GM12878 (cell line): Measurements from ENCODE around the gene GLE1. TPM values are rescaled to one million over a fixed set of nuclear protein-coding genes. Genes with fewer than 3 reads are reported as not detected.

Experiments used
- ATAC-seq: fragments of 200-7000 bp; cut with Tn5 transposase; 3 replicates; pipeline ENCODE4 v1.9.1; 2020; ENCODE audit warnings: mild to moderate bottlenecking, moderate library complexity
- BruUV-seq: library from RNA; stranded (reverse); fragments of 400-500 nt; replicated peaks from 2 replicates; lab custom pipeline; 2021; lab: Mats Ljungman, UMichigan
- CTCF ChIA-PET: fragments of 300-600 bp; sonication (Branson Sonifier 250); formaldehyde crosslinking; extraction: SDS; loops from one replicate; lab custom pipeline; 2021; ENCODE audit warnings: inconsistent platforms; lab: Yijun Ruan, JAX
- POLR2A ChIA-PET: fragments of 350-600 bp; formaldehyde crosslinking; extraction: SDS; loops from one replicate; lab custom pipeline; 2021; ENCODE audit warnings: inconsistent platforms; lab: Charles Lee
- RAD21 ChIA-PET: fragments of 300-600 bp; sonication (Branson Sonifier 250); formaldehyde crosslinking; loops from one replicate; lab custom pipeline; 2023; ENCODE audit warnings: antibody characterized with exemption; ENCODE audit not compliant: unreplicated experiment; lab: Charles Lee
- SMC1A ChIA-PET: fragments of 300-600 bp; sonication (Branson Sonifier 250); formaldehyde crosslinking; loops from one replicate; lab custom pipeline; 2023; ENCODE audit not compliant: unreplicated experiment, uncharacterized antibody; lab: Charles Lee
- DNase-seq: peaks from one replicate; pipeline ENCODE4 v3.0.0-alpha.2; 2011; ENCODE audit warnings: low read depth, low spot score
- FAIRE-seq: peaks from 3 replicates; lab custom pipeline; 2011; peaks lifted over from hg19 to GRCh38; lab: Jason Lieb, UNC
- H2AFZ ChIP-seq: 2 replicates; pipeline ENCODE4 v1.6.0; 2011; ENCODE audit warnings: low read depth, low read length, control low read depth; ENCODE audit not compliant: control insufficient read depth
- H3K27ac ChIP-seq: 2 replicates; pipeline ENCODE4 v1.5.1; 2011; ENCODE audit warnings: control low read depth; ENCODE audit not compliant: control insufficient read depth, insufficient read depth
- H3K27me3 ChIP-seq, 2 experiments: replicated peaks in 1 of 2; 2 replicates each; pipeline versions ENCODE4 v1.6.0 to v1.6.1; 2011; ENCODE audit warnings: low read length in 1 of 2; ENCODE audit not compliant: control insufficient read depth in 2 of 2, insufficient read depth in 2 of 2
- H3K36me3 ChIP-seq, 2 experiments: 2 replicates each; pipeline ENCODE4 v1.5.1; 2011; ENCODE audit warnings: low read length in 1 of 2; ENCODE audit not compliant: control insufficient read depth in 2 of 2, insufficient read depth in 2 of 2
- H3K4me1 ChIP-seq: 2 replicates; pipeline ENCODE4 v1.6.1; 2011; ENCODE audit warnings: mild to moderate bottlenecking, low read length, moderate library complexity, mixed read lengths; ENCODE audit not compliant: control insufficient read depth, insufficient read depth
- H3K4me2 ChIP-seq: 2 replicates; pipeline ENCODE4 v1.6.0; 2011; ENCODE audit warnings: control low read depth; ENCODE audit not compliant: control insufficient read depth, insufficient read depth
- H3K4me3 ChIP-seq: fragments of 200-600 bp; sonication (generic); 2 replicates; pipeline ENCODE4 v1.5.1; 2016
- H3K79me2 ChIP-seq: 2 replicates; pipeline ENCODE4 v1.6.0; 2011; ENCODE audit warnings: low read length; ENCODE audit not compliant: control insufficient read depth, insufficient read depth
- H3K9ac ChIP-seq: 2 replicates; pipeline ENCODE4 v1.8.0; 2011; ENCODE audit warnings: low read length, control low read depth, mixed read lengths; ENCODE audit not compliant: control insufficient read depth, insufficient read depth
- H3K9me3 ChIP-seq: replicated peaks from 3 replicates; pipeline ENCODE4 v1.5.1; 2011; ENCODE audit warnings: mild to moderate bottlenecking, low read length; ENCODE audit not compliant: control insufficient read depth, insufficient read depth
- H4K20me1 ChIP-seq: 2 replicates; pipeline ENCODE4 v1.6.0; 2011; ENCODE audit not compliant: control insufficient read depth, insufficient read depth
- ATF7 ChIP-seq: fragments of 450-650 bp; IDR thresholded peaks from 2 replicates; pipeline ENCODE4 v1.6.1; 2016; ENCODE audit warnings: low read depth, mild to moderate bottlenecking
- CBFB ChIP-seq: IDR thresholded peaks from 2 replicates; pipeline ENCODE4 v1.6.1; 2016; ENCODE audit warnings: antibody characterized with exemption, low read depth
- DPF2 ChIP-seq: fragments of 450-650 bp; IDR thresholded peaks from 2 replicates; pipeline ENCODE4 v1.6.1; 2017; ENCODE audit warnings: mild to moderate bottlenecking
- EP300 ChIP-seq, 2 experiments: fragments of 150-350 bp in 1 of 2; IDR thresholded peaks; 2 replicates each; pipeline ENCODE4 v1.6.1; 2011 to 2012; ENCODE audit warnings: low read depth in 2 of 2, low read length in 2 of 2, borderline replicate concordance in 1 of 2, improper control_type of control experiment in 1 of 2, inconsistent platforms in 1 of 2; ENCODE audit not compliant: control insufficient read depth in 1 of 2
- FOS ChIP-seq: IDR thresholded peaks from 3 replicates; pipeline ENCODE4 v1.6.1; 2011; ENCODE audit warnings: borderline replicate concordance; ENCODE audit not compliant: insufficient read length; ENCODE audit errors: extremely low read depth
- HDAC2 ChIP-seq: fragments of 200-600 bp; sonication (generic); IDR thresholded peaks from 2 replicates; pipeline ENCODE4 v1.6.1; 2017
- IKZF1 ChIP-seq: fragments of 450-650 bp; conservative IDR thresholded peaks from 2 replicates; pipeline ENCODE4 v1.6.1; 2017; ENCODE audit warnings: antibody characterized with exemption, mild to moderate bottlenecking
- IKZF2 ChIP-seq, 2 experiments: fragments of 450-650 bp; IDR thresholded peaks; 2 replicates each; pipeline ENCODE4 v1.6.1; 2017; ENCODE audit warnings: mild to moderate bottlenecking in 2 of 2, moderate library complexity in 2 of 2
- MTA2 ChIP-seq: fragments of 450-650 bp; IDR thresholded peaks from 2 replicates; pipeline ENCODE4 v1.6.1; 2016; ENCODE audit warnings: low read depth, mild to moderate bottlenecking, moderate library complexity
- MXI1 ChIP-seq: fragments of 150-350 bp; IDR thresholded peaks from 2 replicates; pipeline ENCODE4 v1.6.1; 2011; ENCODE audit warnings: low read depth, mild to moderate bottlenecking, inconsistent platforms, low read length, improper control_type of control experiment
- NBN ChIP-seq: fragments of 450-650 bp; IDR thresholded peaks from 2 replicates; pipeline ENCODE4 v1.6.1; 2016
- NFIC ChIP-seq: IDR thresholded peaks from 2 replicates; pipeline ENCODE4 v1.6.1; 2012; ENCODE audit warnings: low read depth, mild to moderate bottlenecking, inconsistent platforms, low read length, moderate library complexity
- NFYA ChIP-seq: IDR thresholded peaks from 2 replicates; pipeline ENCODE4 v1.6.1; 2011; ENCODE audit warnings: low read depth, mild to moderate bottlenecking, low read length, improper control_type of control experiment, borderline replicate concordance
- PAX8 ChIP-seq: fragments of 450-650 bp; IDR thresholded peaks from 2 replicates; pipeline ENCODE4 v1.6.1; 2017; ENCODE audit warnings: mild to moderate bottlenecking, moderate library complexity
- POU2F2 ChIP-seq: IDR thresholded peaks from 3 replicates; pipeline ENCODE4 v1.6.1; 2011; ENCODE audit warnings: low read depth, mild to moderate bottlenecking, low read length, borderline replicate concordance
- STAT1 ChIP-seq: fragments of 450-650 bp; conservative IDR thresholded peaks from 2 replicates; pipeline ENCODE4 v1.6.1; 2014; ENCODE audit warnings: antibody characterized with exemption, mild to moderate bottlenecking
- TBL1XR1 ChIP-seq: IDR thresholded peaks from 2 replicates; pipeline ENCODE4 v1.6.1; 2012; ENCODE audit warnings: low read depth, low read length, improper control_type of control experiment
- YBX1 ChIP-seq: fragments of 450-650 bp; IDR thresholded peaks from 2 replicates; pipeline ENCODE4 v1.6.1; 2016; ENCODE audit warnings: antibody characterized with exemption
- YY1 ChIP-seq: IDR thresholded peaks from 2 replicates; pipeline ENCODE4 v1.6.1; 2011; ENCODE audit warnings: low read depth, mild to moderate bottlenecking, low read length
- WGBS: methylation state at CpG from one replicate; pipeline ENCODE4 v1.1.6; 2016; ENCODE audit warnings: low lambda C conversion rate; ENCODE audit not compliant: insufficient replicate concordance, insufficient coverage; ENCODE audit errors: missing lambda C conversion rate; 5-methylcytosine and 5-hydroxymethylcytosine counted together
- in situ Hi-C: fragments of 300-500 bp; cut with MboI; formaldehyde crosslinking; loops from 9 replicates; pipeline ENCODE4 v1.14.3; 2018; ENCODE audit warnings: mixed read lengths
- intact Hi-C: fragments of 100-400 bp; cut with micrococcal nuclease; formaldehyde crosslinking; loops from one replicate; pipeline ENCODE4 v1.14.2; 2022; ENCODE audit not compliant: unreplicated experiment
- polyA plus RNA-seq, 11 experiments: library from polyadenylated mRNA; depleted of rRNA in 4 of 11; unstranded in 6 of 11; stranded (reverse) in 5 of 11; fragments of >200 nt; fragmentation: Nextera tagmentation in 4 of 11; fragmentation: Illumina TruSeq in 1 of 11; extraction: Ambion mirVana in 4 of 11; extraction: Trizol in 1 of 11; gene quantifications; 1 replicate in 1 of 11; 2 replicates in 10 of 11; pipeline versions ENCODE4 v1.2.1 to v1.2.3, GENCODE V29; 2011 to 2016; ENCODE audit warnings: inconsistent platforms in 2 of 11, missing spikeins in 2 of 11, low read depth in 1 of 11
- total RNA-seq, 4 experiments: library from RNA; depleted of rRNA in 3 of 4; stranded (reverse); fragments of >200 nt in 3 of 4; fragmentation: Illumina TruSeq in 1 of 4; extraction: Trizol in 1 of 4; gene quantifications; 2 replicates each; pipeline versions ENCODE4 v1.2.1 to v1.2.3, GENCODE V29; 2013 to 2021
- TF ChIP-seq, protein P1 (sequence below): fragments of 450-650 bp; IDR thresholded peaks from 2 replicates; pipeline ENCODE4 v1.6.1; 2017; ENCODE audit warnings: mild to moderate bottlenecking

Gene GLE1
- total and polyA plus RNA-seq, 10 of the 15 experiments (the other 5 are each of a cell fraction or from before 2014, with no cell fraction given): 17.4 to 52.0 (median 37.7) TPM

DNA sequence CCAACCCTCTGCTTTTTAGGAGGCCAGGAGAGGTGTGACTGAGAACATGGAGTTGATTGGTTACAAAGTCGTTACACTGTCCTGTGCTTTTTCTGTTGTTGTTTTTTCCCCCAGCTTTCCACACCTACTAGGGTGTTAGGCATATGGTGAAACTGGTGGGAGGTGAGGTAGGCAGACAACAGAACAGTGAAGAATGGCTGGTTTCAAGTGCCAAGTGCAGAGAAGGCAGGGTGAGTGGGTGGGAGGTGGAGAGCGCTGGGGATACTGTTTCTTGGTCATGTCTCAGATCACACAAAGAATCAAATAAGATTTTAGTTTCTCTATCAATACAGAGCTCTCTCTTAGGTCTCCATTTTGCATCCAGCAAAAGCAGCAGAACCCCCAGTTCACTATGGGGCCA lies 45.7 kb downstream of the GLE1 start (continued):
- TF ChIP-seq STAT1 (no peak), IKZF1 (peak; percentile 67), YY1 (no peak), ATF7 (peak; percentile 67), MXI1 (0 out of 2 replicates have a peak, but pooled peaks have one; percentile 39), IKZF2 (IDR thresholded peaks at IDR 0.05) (peak; percentile 55 to 75; a peak in 2 of 4 replicates), MTA2 (peak; percentile 55; the same call in 1 of the 2 replicates), DPF2 (peak; percentile 31; the same call in 1 of the 2 replicates), NBN (0 out of 2 replicates have a peak, but pooled peaks have one; percentile 24)

DNA sequence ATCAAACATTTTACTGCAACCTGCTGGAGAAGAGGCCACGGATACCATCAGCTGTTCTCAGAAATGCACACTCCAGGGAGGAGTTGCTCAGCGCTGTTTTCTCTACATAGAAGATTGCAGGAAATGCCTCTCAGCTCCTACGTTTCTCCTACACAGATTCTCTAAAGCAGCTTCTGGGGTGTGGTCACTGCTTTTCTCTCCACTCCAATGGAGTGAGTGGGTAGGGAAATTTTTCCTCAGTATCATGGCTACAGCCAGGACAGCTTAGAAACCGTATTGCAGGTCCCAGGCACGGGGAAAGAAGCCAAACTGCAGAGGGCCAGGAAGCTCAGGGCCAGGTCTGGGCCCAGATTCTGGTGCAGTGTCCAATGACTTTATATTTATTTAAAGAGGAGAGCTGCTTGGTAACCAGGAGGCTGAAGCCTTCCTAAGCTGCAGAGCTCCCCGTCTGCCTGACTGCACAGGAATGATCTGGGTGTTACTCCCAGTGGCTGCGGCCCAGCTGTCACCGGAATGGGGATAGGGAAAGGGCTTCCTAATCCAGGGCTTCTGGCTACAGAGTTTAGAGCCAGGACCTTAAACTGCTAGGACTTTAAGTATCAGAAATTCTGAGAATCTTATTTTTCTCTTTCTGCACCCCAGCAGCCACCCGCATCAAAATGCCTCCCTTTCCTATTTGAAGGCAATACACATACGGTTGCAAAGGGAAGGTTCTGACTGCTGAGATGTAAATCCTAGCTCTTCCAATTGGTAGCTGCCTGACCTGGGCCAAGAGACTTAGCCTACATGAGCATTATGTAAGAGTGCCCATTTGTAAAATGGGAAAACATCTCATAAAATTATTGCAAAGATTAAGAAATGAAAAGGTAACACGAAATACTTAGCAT lies 46.5 kb downstream of the GLE1 start:
- no TSS peak for BruUV-seq
- H3K4me1 ChIP-seq: peaks cover 16% of the 10 kb centered on the region

More for the DNA sequence above, 46.5 kb downstream of the GLE1 start:
- Histone ChIP-seq H2AFZ (peak overlapping the region; percentile 91; the same call in 1 of the 2 replicates), H3K9ac (peak overlapping the region; percentile 72; the same call in 1 of the 2 replicates), H4K20me1 (no peaks in the 10 kb centered on the region), H3K4me3 (peak overlapping the region; percentile 72), H3K27me3 (no peaks in the 10 kb centered on the region), H3K36me3 (no peaks in the 10 kb centered on the region), H3K9me3 (no peaks in the 10 kb centered on the region), H3K79me2 (peaks cover 29% of the 10 kb centered on the region), H3K27ac (no peak overlapping the region), H3K4me2 (peak overlapping the region; percentile 84)
- TF ChIP-seq TBL1XR1 (no peak), EP300 (IDR thresholded peaks at IDR 0.05; ENCODE audit: borderline replicate concordance in 1 of 2, control insufficient read depth in 1 of 2, low read depth in 2 of 2, low read length in 2 of 2) (no peak), NFIC (no peak), YY1 (no peak), NFYA (no peak), HDAC2 (no peak), CBFB (no peak), YBX1 (no peak), PAX8 (no peak), FOS (no peak), POU2F2 (no peak)
- TF ChIP-seq, protein P1, sequence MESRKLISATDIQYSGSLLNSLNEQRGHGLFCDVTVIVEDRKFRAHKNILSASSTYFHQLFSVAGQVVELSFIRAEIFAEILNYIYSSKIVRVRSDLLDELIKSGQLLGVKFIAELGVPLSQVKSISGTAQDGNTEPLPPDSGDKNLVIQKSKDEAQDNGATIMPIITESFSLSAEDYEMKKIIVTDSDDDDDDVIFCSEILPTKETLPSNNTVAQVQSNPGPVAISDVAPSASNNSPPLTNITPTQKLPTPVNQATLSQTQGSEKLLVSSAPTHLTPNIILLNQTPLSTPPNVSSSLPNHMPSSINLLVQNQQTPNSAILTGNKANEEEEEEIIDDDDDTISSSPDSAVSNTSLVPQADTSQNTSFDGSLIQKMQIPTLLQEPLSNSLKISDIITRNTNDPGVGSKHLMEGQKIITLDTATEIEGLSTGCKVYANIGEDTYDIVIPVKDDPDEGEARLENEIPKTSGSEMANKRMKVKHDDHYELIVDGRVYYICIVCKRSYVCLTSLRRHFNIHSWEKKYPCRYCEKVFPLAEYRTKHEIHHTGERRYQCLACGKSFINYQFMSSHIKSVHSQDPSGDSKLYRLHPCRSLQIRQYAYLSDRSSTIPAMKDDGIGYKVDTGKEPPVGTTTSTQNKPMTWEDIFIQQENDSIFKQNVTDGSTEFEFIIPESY: no peak
- SMC1A ChIA-PET: interaction anchor here (0.6 to 4.5 kb wide), 13 partner anchors 8 to 131 kb away, joined by 3 to 20 read pairs (median 4); partner anchors contain the start of gene GLE1
- ATAC-seq (no peak), DNase-seq (no peak), FAIRE-seq (no peak)
- POLR2A ChIA-PET: interaction anchor here (0.5 to 3.8 kb wide), 18 partner anchors 9 to 453 kb away, joined by 3 to 19 read pairs (median 4); partner anchors contain the start of genes DYNC2I2, ENDOG and GLE1
- intact Hi-C loops: loop anchor here (5.0 to 10.0 kb wide), 2 partner anchors 44 to 134 kb away; partner anchors contain the start of gene SET
- 79% methylated on average over 11 of the region's 11 CpGs for WGBS
- RAD21 ChIA-PET: interaction anchor here (0.9 to 2.2 kb wide), 9 partner anchors 8 to 267 kb away, joined by 3 to 12 read pairs (median 5); partner anchors contain the start of genes ENDOG and GLE1
- CTCF ChIA-PET: interaction anchor here (0.7 to 3.2 kb wide), 7 partner anchors 8 to 397 kb away, joined by 3 to 10 read pairs (median 4); no protein-coding TSS in a partner anchor
- in situ Hi-C loops: no loop called here
